Dedifferentiated amniotic fluid mesenchymal stem cell (primary cell): ENCODE results near the gene SLCO1C1.
A peak's percentile ranks its signal among the peaks of the same experiment; 100 is the strongest.
"Not testable (repeated sequence)": the region's sequence is repeated elsewhere in the genome, so short reads cannot be mapped to it uniquely, and the experiment has no call there.

ENCODE experiments used
- DNase-seq: peaks from one replicate; pipeline ENCODE4 v3.0.0-alpha.2; 2016; ENCODE audit errors: extremely low spot score

SLCO1C1 gene

DNA sequence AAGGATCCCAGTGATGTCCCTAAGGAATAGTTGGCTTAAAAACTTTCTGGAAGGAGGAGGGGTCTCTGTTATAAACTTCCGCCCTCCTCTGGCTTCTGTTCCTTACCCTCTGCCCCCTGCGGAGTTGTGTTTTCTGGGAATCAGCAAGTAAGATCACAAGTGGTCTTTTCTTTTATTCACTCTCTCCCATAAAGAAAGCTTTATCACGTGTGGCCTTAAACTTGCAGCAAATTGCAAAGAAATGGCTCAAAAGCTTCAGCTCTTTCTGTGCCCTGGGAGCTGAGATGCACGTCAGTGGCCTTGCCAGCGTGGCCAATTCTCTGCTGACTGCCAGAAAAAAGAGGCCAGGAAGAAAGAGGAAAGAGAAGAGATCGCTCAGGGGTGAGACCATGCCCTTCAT, at the start of gene SLCO1C1:
Gene SLCO1C1 (plus strand): TSS at position 101 of the 400 bp plus-strand sequence. CDS start 4,245 bp downstream, outside the sequence.
- no peak for DNase-seq

DNA sequence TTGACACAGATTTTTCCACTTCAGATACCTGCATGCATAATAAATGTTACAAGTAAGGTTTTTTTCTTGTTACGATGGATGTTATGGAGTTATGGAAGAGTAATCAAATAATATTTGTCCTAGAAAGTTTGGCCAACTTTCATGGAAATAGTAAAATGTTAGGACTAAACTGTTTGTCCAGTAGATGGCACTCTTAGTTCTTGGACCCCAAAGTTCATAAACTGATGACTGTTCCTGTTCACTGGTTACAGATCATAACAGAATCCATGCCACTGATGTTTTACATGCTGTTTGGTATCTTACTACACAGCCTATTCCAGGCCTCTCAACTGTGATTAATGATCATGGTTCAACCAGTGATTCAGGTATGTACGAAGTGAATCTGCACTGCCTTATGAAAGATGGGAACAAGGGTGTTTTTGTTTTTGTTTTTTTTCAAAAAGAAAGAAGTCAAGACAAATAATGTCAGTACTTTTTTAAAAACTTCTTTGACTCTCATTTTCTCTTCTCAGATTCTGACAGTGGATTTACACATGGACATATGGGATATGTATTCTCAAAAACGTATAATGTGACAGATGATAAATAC, 48.8 kb upstream of the SLCO1C1 start:
- peak; percentile 34 for DNase-seq

DNA sequence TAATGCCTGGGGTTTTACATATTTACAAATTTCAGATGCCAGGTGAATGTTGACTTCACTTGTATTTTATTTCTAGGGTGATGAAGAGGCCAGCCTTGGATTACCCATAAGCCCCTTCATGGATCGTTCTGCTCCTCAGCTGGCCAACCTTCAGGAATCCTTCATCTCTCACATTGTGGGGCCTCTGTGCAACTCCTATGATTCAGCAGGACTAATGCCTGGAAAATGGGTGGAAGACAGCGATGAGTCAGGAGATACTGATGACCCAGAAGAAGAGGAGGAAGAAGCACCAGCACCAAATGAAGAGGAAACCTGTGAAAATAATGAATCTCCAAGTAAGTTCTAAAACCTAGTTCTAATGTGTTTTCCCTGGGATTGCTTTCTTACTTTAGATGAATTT, 41.3 kb upstream of the SLCO1C1 start:
- DNase-seq: no peak

- DNase-seq: no peak
Observed at GRCh38 chr12:20656600-20656999, 38.5 kb upstream of the SLCO1C1 start.

DNA sequence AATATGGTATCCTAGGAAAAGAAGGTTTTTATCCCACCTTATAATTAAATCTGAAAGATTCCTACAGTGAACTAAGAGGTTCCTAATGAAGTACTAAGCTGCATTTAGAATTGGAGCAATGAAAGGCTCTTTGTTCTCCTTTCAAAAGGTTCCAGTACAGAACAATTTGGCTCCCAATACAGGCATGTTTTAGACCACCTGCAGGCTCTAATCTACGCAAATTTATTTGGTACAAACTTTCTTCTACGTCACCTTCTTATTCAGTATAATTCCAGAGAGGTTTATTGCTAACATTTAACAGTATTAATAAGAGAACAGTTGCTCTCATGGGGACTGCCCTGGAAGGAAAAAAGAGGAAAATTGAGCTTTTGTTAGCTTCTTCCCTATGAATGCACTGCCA, 37.6 kb upstream of the SLCO1C1 start:
- no peak for DNase-seq

GRCh38 chr12:20681334-20681733, 13.8 kb upstream of the SLCO1C1 start:
- no peak for DNase-seq

DNA sequence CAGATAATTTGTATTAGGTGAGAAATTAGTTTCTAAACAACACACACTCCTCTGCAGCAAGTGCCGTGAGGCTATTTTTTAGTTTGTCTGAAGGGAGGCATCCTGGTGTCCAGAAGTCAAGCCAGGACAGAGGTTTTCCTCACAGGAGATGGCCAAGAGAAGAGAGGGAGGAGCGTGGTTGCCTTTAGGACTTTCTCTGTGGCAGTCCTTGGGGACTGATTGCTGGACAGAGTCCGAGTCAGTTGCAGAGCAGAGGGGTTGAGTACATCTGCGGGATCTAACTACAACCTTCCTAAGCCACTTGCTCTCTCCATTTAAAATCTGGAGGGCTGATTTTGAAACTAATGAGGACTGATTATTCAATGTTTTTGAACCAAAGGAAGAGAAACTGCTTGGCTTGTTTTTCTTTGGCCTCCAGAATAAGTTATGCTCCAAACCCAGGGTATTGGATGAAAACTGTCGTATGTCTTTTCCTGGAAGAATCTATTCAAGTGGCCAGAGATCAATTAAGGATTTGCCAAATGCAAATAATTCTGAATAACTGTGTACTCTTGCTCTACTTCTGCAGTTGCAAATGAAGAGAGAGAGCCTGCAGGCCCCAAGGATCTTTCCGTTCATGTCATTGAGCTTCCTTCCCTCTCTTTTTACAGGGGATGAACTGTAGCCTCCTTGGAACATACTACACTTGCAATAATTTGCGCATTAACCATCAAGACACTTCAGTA, 1.2 kb downstream of the SLCO1C1 start:
- no peak for DNase-seq

DNA sequence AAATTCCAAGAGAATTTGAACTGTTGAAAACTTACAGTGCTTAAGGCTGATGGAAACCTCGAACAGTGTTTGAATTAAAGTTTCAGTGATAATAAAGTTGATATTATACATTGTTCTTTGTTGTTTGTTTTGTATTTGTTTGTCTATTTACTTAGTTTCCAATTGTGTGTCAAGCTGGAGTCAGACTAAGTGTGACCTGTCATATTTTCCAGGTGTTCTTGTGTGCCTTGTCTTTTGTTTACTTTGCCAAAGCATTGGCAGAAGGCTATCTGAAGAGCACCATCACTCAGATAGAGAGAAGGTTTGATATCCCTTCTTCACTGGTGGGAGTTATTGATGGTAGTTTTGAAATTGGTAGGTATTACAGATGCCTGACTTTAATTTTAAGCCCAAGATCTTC, 6.0 kb downstream of the SLCO1C1 start:
- no peak for DNase-seq

DNA sequence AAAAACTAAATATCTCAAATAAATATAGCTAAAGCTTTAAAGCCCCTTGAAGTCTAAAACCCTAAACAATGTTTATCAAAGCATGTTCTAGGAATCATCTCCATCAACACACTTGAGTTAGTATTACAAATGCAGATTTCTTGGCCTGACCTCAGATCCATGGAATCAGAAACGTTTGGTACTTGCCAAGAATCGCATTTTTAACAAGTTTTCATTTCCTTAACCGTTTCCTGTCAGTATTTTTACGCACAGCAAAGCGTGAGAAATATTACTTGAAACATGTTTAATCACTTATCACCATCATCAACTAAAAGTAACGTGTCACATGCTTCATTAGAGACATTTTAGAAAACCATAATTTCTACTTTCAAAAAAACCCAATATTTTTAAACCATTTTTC, 9.7 kb downstream of the SLCO1C1 start:
- no peak for DNase-seq

DNA sequence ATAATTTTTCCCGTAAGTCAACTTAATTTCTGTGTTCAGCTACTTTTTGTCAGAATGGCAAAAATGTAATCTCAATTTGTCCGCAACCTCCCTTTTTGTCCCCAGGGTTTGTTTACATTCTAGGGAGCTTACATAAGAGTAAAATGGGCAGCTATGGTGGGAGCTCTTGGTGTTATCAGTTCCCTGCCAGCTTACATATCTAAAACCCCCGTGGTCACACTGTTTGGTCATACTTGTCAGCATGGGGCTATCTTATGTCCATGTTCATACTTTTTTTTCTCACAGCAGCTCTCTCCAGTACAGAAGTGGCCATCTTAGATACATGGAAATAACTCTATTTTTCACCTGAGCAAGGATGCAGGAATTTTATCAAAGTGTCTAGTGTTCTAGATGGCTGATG, 16.7 kb downstream of the SLCO1C1 start:
- DNase-seq: no peak

DNA sequence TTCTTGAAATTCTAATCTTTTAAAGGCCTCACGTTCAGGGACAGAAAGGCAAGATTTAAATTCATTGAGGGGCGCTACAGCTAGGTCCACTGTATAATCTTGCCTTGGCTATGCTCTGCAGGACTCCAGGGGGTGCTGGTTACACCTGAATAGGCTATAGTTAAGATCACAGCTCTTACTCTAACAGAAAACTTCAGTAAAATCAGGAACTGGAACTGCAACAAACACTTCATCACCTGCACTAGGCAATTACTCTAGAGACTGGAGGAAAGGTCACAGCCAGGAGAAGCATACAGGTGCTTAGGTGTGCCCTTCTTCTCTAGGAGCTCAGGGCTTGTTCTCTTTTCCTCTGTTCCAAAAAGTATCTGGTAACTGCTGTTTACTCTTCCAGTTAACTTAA, 20.9 kb downstream of the SLCO1C1 start:
- DNase-seq: no peak

GRCh38 chr12:20716985-20717384, 21.9 kb downstream of the SLCO1C1 start:
- no peak for DNase-seq

DNA sequence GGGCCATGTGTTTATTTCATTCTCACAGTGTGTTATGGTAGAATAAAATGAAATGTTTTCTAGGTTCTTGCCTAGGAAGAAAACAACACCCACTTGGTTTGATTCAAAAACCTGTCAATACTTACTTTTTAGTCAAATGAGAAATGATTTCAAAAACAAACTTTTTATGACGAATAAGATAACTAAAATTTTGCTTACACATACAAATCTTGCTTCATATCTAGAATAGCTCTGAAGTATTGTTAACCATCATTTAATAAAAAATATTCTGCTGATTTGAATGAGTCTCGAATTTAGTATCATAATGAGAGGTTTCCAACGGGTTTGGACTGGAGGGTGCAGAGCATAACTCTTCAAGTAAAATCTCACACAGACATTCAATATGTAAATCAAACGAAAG, 23.2 kb downstream of the SLCO1C1 start:
- no peak for DNase-seq

DNA sequence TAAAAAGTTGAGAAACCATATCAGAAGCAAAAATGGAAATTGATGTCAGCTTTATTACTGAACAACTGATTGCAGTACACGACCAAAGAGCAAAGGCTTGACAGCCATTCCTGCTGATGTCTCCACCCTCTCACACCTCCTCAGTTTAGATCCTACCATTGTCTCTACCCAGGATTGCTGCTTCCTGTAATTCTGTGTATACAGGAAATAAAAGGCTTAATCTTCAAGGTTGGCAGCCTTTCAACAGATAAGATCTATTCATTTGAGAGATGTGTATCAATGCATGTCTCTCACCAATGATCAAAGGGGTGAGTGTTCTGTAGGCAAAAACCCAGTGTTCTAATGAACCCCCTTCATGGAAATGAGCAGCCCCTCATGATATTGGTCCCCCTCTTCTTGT, 27.0 kb downstream of the SLCO1C1 start:
- DNase-seq: no peak

DNA sequence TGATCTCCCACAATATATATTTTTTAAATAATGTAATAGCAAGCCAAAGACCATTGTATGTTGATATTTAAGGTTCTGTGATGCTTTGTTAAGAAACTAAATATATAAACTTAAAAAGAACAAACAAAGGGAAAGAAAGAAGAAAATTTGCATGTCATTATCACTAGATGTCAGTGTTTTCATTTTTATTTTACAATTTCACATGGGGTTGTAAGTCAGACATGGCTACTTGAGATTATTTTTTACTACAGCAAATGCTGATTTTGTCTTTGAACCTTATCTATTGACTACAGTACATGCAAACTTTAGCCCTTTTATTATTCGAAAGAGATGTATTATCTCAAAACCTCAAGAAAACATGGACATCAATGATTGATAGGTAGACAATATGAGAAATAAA, 36.1 kb downstream of the SLCO1C1 start:
- DNase-seq: no peak

GRCh38 chr12:20740972-20741371, 45.8 kb downstream of the SLCO1C1 start:
- DNase-seq: no peak

DNA sequence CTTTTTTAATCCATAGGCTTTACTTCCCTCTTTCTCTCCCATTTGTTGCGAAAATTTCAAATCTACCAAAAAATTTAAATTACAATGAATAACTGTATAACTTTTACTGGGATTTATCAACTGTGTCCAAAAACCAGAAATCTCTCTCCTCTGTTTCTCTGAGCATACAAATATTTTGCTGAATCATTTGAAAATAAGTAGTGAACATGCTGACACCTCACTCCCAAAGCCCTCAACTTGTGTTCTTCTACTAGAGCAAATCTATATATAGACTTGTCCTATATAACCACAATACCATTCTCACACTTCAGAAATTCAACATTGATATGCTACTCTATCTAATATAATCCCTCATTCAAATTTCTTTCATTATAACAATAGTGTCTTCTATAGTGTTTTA, 53.1 kb downstream of the SLCO1C1 start:
- no peak for DNase-seq

DNA sequence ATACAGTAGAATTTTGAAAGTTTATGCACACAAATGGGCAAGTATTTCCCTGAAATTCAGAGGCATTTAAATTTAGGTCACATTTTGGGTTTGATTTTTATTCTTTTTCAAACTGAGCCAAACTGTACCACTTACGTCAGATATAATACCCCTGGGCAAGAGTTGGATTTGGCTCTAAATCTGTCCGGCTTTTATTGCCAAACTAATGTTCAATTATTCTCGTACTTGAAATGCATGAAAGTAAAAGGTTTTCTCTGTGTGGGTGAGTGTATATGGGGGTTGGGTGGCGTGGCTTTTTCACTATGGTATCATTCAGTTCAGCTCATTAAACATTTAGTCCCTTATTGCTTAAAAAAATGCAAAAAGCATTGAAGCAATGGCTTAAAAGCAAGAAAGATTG, 55.9 kb downstream of the SLCO1C1 start:
- DNase-seq: no peak

DNA sequence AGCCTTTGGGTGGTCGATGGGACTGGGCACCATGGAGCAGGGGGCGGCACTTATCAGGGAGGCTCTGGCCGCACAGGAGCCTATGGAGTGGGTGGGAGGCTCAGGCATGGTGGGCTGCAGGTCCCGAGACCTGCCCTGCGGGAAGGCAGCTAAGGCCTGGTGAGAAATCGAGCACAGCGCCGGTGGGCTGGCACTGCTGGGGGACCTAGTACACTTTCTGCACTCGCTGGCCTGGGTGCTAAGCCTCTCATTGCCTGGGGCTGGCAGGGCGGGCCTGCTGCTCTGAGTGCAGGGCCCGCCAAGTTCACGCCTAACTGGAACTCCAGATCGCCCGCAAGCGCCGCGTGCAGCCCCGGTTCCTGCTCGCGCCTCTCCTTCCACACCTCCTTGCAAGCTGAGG, 82.3 kb downstream of the SLCO1C1 start:
- no peak for DNase-seq

DNA sequence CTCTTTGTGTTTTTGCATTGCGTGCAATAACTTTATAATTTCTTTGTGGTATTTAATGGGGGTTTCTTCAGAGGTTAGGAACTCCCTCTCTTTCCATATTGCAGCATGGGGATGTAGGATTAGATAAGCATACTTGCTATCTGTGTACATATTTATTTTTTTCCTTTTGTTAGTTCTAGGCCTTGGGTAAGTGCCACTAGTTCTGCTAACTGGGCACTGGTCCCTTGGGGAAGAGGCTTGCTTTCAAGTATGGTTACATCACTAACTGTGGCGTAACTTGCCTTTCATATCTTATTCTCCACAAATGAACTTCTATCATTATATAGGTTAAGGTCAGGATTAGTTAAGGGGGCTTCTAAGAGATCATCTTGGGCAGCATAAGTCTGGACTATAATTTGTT, 83.8 kb downstream of the SLCO1C1 start:
- DNase-seq: peak; percentile 6

DNA sequence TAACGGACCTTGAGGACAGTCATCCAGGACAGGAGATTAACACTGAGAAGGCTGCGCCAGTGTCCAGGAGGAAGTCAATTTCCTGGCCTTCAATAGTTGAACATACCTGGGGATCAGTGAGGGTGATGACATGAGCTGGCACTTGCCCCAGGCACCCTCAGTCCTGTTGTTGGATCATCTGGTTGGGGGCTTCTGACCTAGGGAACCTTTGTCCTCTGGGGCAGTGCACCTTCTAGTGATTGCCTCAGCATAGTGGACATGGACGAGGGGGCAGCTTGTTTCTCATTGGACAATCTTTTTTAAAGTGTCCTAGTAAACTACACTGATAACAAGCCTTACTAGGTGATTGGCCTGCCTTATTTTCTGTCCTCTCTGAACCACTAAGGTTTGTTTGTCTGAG, 84.8 kb downstream of the SLCO1C1 start:
- DNase-seq: not testable (repeated sequence)

DNA sequence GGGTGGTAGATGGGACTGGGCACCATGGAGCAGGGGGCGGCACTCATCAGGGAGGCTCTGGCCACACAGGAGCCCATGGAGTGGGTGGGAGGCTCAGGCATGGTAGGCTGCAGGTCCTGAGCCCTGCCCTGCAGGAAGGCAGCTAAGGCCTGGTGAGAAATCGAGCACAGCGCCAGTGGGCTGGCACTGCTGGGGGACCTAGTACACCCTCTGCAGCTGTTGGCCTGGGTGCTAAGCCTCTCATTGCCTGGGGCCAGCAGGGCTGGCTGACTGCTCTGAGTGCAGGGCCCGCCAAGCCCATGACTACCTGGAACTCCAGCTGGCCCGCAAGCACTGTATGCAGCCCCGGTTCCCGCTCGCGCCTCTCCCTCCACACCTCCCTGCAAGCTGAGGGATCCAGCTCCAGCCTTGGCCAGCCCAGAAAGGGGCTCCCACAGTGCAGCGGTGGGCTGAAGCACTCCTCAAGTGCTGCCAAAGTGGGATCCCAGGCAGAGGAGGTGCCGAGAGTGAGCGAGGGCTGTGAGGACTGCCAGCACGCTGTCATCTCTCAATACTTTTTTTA, 88.7 kb downstream of the SLCO1C1 start:
- not testable (repeated sequence) for DNase-seq

- DNase-seq: no peak
Observed at GRCh38 chr12:20792971-20793370, 97.8 kb downstream of the SLCO1C1 start.
